ENCODE results near the gene MRPL54. TPM values are rescaled to one million over a fixed set of nuclear protein-coding genes. Genes with fewer than 3 reads are reported as not detected.

Gene MRPL54
- total RNA-seq, 1 experiment from 2014 or later = 67.1 TPM

DNA sequence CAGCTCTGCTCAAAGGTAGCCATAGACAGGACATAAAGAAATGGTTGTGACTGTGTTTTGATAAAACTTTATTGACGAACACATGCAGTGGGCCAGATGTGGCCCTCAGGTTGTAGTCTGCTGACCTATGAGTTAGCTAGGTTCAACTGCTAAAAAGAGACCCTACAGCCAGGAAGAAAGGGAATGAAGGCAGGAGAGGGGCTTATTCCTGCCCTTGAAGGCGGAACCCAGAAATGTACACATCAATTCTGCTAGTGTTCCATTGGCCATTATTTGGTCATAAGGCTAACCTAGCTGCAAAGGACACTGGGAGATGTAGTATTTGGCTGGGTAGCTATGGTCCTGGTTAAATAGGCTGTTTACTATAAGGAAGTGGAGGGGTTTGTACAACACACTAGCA is 19.0 kb upstream of the MRPL54 start:
- no TSS peak for BruUV-seq (replicated peaks)
- Histone ChIP-seq H4K20me1 (ENCODE audit: insufficient read depth) (no peaks in the 10 kb centered on the region), H2AFZ (ENCODE audit: low read depth, low read length, poor library complexity, severe bottlenecking) (no peak overlapping the region), H3K27ac (ENCODE audit: low read depth, low read length) (no peak overlapping the region), H3K9ac (ENCODE audit: low read length) (no peak overlapping the region), H3K4me2 (ENCODE audit: low read length) (no peak overlapping the region), H3K36me3 (ENCODE audit: control insufficient read depth in 1 of 2, insufficient read depth in 2 of 2, low read length in 2 of 2) (no peaks in the 10 kb centered on the region), H3K4me1 (ENCODE audit: control insufficient read depth in 1 of 2, insufficient read depth in 2 of 2, low read length in 2 of 2) (no peaks in the 10 kb centered on the region), H3K4me3 (replicated peaks in 1 of 2; ENCODE audit: low read depth in 1 of 2, low read length in 2 of 2) (no peak overlapping the region), H3K79me2 (ENCODE audit: insufficient read depth, low read length) (no peaks in the 10 kb centered on the region), H3K9me3 (ENCODE audit: control insufficient read depth in 1 of 2, insufficient read depth in 1 of 2, low read depth in 1 of 2, low read length in 2 of 2) (no peaks in the 10 kb centered on the region), H3K27me3 (ENCODE audit: insufficient read depth, low read length) (no peaks in the 10 kb centered on the region), H3K9me2 (ENCODE audit: insufficient read depth) (no peaks in the 10 kb centered on the region)
- CTCF ChIA-PET = no interaction called here
- intact Hi-C loops (cut with micrococcal nuclease) = no loop called here
- POLR2A ChIA-PET = no interaction called here
- RAD21 ChIA-PET (ENCODE audit: low non-redundant PET in 1 of 2, low total read pairs in 2 of 2, uncharacterized antibody in 2 of 2, unreplicated experiment in 2 of 2) = no interaction called here
- DNase-seq (ENCODE audit: low read depth, low spot score) (no peak), ATAC-seq (peak; percentile 85)
- TF ChIP-seq RAD21 (IDR thresholded peaks at IDR 0.05; ENCODE audit: low read depth) = no peak
- TF ChIP-seq ZFX (IDR thresholded peaks at IDR 0.05) = no peak
- no peak for TF ChIP-seq CEBPB (IDR thresholded peaks at IDR 0.05; ENCODE audit: low read depth)
- TF ChIP-seq, protein P1, sequence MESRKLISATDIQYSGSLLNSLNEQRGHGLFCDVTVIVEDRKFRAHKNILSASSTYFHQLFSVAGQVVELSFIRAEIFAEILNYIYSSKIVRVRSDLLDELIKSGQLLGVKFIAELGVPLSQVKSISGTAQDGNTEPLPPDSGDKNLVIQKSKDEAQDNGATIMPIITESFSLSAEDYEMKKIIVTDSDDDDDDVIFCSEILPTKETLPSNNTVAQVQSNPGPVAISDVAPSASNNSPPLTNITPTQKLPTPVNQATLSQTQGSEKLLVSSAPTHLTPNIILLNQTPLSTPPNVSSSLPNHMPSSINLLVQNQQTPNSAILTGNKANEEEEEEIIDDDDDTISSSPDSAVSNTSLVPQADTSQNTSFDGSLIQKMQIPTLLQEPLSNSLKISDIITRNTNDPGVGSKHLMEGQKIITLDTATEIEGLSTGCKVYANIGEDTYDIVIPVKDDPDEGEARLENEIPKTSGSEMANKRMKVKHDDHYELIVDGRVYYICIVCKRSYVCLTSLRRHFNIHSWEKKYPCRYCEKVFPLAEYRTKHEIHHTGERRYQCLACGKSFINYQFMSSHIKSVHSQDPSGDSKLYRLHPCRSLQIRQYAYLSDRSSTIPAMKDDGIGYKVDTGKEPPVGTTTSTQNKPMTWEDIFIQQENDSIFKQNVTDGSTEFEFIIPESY (IDR thresholded peaks at IDR 0.05; ENCODE audit: extremely low read depth, insufficient replicate concordance, low read length) = no peak
- no peak for TF ChIP-seq EZH2phosphoT487 (IDR thresholded peaks at IDR 0.05; ENCODE audit: borderline replicate concordance)
- TF ChIP-seq EZH2 (IDR thresholded peaks at IDR 0.05) = no peak
- TF ChIP-seq SIN3A (IDR thresholded peaks at IDR 0.05; ENCODE audit: low read depth) = no peak
- TF ChIP-seq CBX3 (IDR thresholded peaks at IDR 0.05; ENCODE audit: low read depth) = no peak
- TF ChIP-seq ELF1 (IDR thresholded peaks at IDR 0.05; ENCODE audit: borderline replicate concordance, low read depth) = no peak
- no peak for TF ChIP-seq POLR2A (IDR thresholded peaks at IDR 0.05; ENCODE audit: borderline replicate concordance, extremely low read depth, insufficient read depth, insufficient read length)

All from HCT116 (cell line).